ENCODE data around the gene CALD1. TPM values are rescaled to one million over a fixed set of nuclear protein-coding genes. Genes with fewer than 3 reads are reported as not detected.

Gene CALD1
- polyA plus RNA-seq, 4 donors = 3.4 to 70.8 (median 45.3) TPM

- DNase-seq (no peak), FAIRE-seq (no peak)
- 55 to 63% (median 63%) methylated on average over 6 of the region's 6 CpGs for WGBS, 3 donors
- H3K4me3 ChIP-seq (ENCODE audit: low read depth in 1 of 3, low read length in 3 of 3) = no peak overlapping the region
- H3K36me3 ChIP-seq (ENCODE audit: control insufficient read depth in 3 of 3, insufficient read depth in 2 of 3, low read depth in 1 of 3, low read length in 3 of 3) = no peaks in the 10 kb centered on the region
- peak overlapping the region in 2 of 3 donors; percentile 8 to 50 for H3K27ac ChIP-seq (ENCODE audit: low read depth in 1 of 3, low read length in 2 of 3)
- H3K9me3 ChIP-seq (ENCODE audit: control insufficient read depth in 2 of 2, insufficient read depth in 1 of 2, low read depth in 1 of 2, low read length in 1 of 2) = no peaks in the 10 kb centered on the region
- H3K27me3 ChIP-seq (ENCODE audit: control insufficient read depth in 3 of 3, insufficient read depth in 3 of 3, low read length in 3 of 3) = no peaks in the 10 kb centered on the region
- no peaks in the 10 kb centered on the region for H3K4me1 ChIP-seq (ENCODE audit: control insufficient read depth in 3 of 3, insufficient read depth in 2 of 3, low read depth in 1 of 3, low read length in 2 of 3)
Measured at GRCh38 chr7:134836447-134836846, 57.0 kb downstream of the CALD1 start.

GRCh38 chr7:134839298-134839697 lies 59.9 kb downstream of the CALD1 start:
- no peak for FAIRE-seq
- H3K27ac ChIP-seq (ENCODE audit: low read depth in 1 of 3, low read length in 2 of 3) = no peak overlapping the region

GRCh38 chr7:134842062-134842461 lies 62.6 kb downstream of the CALD1 start:
- FAIRE-seq (no peak), DNase-seq (no peak)
- Histone ChIP-seq H3K27ac (ENCODE audit: low read depth in 1 of 3, low read length in 2 of 3) (no peak overlapping the region), H3K36me3 (ENCODE audit: control insufficient read depth in 3 of 3, insufficient read depth in 2 of 3, low read depth in 1 of 3, low read length in 3 of 3) (peaks cover 0 to 2% (median 0%) of the 10 kb centered on the region in 3 donors), H3K4me1 (ENCODE audit: control insufficient read depth in 3 of 3, insufficient read depth in 2 of 3, low read depth in 1 of 3, low read length in 2 of 3) (no peaks in the 10 kb centered on the region), H3K27me3 (ENCODE audit: control insufficient read depth in 3 of 3, insufficient read depth in 3 of 3, low read length in 3 of 3) (no peaks in the 10 kb centered on the region), H3K4me3 (ENCODE audit: low read depth in 1 of 3, low read length in 3 of 3) (no peak overlapping the region), H3K9me3 (ENCODE audit: control insufficient read depth in 2 of 2, insufficient read depth in 1 of 2, low read depth in 1 of 2, low read length in 1 of 2) (no peaks in the 10 kb centered on the region)

More at GRCh38 chr7:134839298-134839697, 59.9 kb downstream of the CALD1 start:
- H3K27me3 ChIP-seq (ENCODE audit: control insufficient read depth in 3 of 3, insufficient read depth in 3 of 3, low read length in 3 of 3) = no peaks in the 10 kb centered on the region
- H3K4me1 ChIP-seq (ENCODE audit: control insufficient read depth in 3 of 3, insufficient read depth in 2 of 3, low read depth in 1 of 3, low read length in 2 of 3) = no peaks in the 10 kb centered on the region
- no peak overlapping the region for H3K4me3 ChIP-seq (ENCODE audit: low read depth in 1 of 3, low read length in 3 of 3)
- H3K36me3 ChIP-seq (ENCODE audit: control insufficient read depth in 3 of 3, insufficient read depth in 2 of 3, low read depth in 1 of 3, low read length in 3 of 3) = no peaks in the 10 kb centered on the region
- no peaks in the 10 kb centered on the region for H3K9me3 ChIP-seq (ENCODE audit: control insufficient read depth in 2 of 2, insufficient read depth in 1 of 2, low read depth in 1 of 2, low read length in 1 of 2)
- no peak for DNase-seq

- Histone ChIP-seq H3K4me1 (ENCODE audit: control insufficient read depth in 3 of 3, insufficient read depth in 2 of 3, low read depth in 1 of 3, low read length in 2 of 3) (no peaks in the 10 kb centered on the region), H3K27me3 (ENCODE audit: control insufficient read depth in 3 of 3, insufficient read depth in 3 of 3, low read length in 3 of 3) (no peaks in the 10 kb centered on the region), H3K27ac (ENCODE audit: low read depth in 1 of 3, low read length in 2 of 3) (no peak overlapping the region), H3K36me3 (ENCODE audit: control insufficient read depth in 3 of 3, insufficient read depth in 2 of 3, low read depth in 1 of 3, low read length in 3 of 3) (peaks cover 0 to 2% (median 0%) of the 10 kb centered on the region in 3 donors), H3K9me3 (ENCODE audit: control insufficient read depth in 2 of 2, insufficient read depth in 1 of 2, low read depth in 1 of 2, low read length in 1 of 2) (no peaks in the 10 kb centered on the region), H3K4me3 (ENCODE audit: low read depth in 1 of 3, low read length in 3 of 3) (no peak overlapping the region)
- no peak for DNase-seq
- FAIRE-seq = no peak
- 67 to 74% (median 70%) methylated on average over 8 of the region's 8 CpGs for WGBS, 3 donors
Measured at GRCh38 chr7:134842886-134843430, 63.5 kb downstream of the CALD1 start.

GRCh38 chr7:134844200-134844599 lies 64.8 kb downstream of the CALD1 start:
- Histone ChIP-seq H3K36me3 (ENCODE audit: control insufficient read depth in 3 of 3, insufficient read depth in 2 of 3, low read depth in 1 of 3, low read length in 3 of 3) (peaks cover 0 to 2% (median 0%) of the 10 kb centered on the region in 3 donors), H3K4me1 (ENCODE audit: control insufficient read depth in 3 of 3, insufficient read depth in 2 of 3, low read depth in 1 of 3, low read length in 2 of 3) (no peaks in the 10 kb centered on the region), H3K27ac (ENCODE audit: low read depth in 1 of 3, low read length in 2 of 3) (no peak overlapping the region), H3K9me3 (ENCODE audit: control insufficient read depth in 2 of 2, insufficient read depth in 1 of 2, low read depth in 1 of 2, low read length in 1 of 2) (no peaks in the 10 kb centered on the region), H3K27me3 (ENCODE audit: control insufficient read depth in 3 of 3, insufficient read depth in 3 of 3, low read length in 3 of 3) (no peaks in the 10 kb centered on the region), H3K4me3 (ENCODE audit: low read depth in 1 of 3, low read length in 3 of 3) (no peak overlapping the region)
- DNase-seq = no peak
- no peak for FAIRE-seq

GRCh38 chr7:134845461-134845860 lies 66.0 kb downstream of the CALD1 start:
- Histone ChIP-seq H3K4me1 (ENCODE audit: control insufficient read depth in 3 of 3, insufficient read depth in 2 of 3, low read depth in 1 of 3, low read length in 2 of 3) (peaks cover 0 to 3% (median 0%) of the 10 kb centered on the region in 3 donors), H3K9me3 (ENCODE audit: control insufficient read depth in 2 of 2, insufficient read depth in 1 of 2, low read depth in 1 of 2, low read length in 1 of 2) (no peaks in the 10 kb centered on the region), H3K27ac (ENCODE audit: low read depth in 1 of 3, low read length in 2 of 3) (no peak overlapping the region), H3K4me3 (ENCODE audit: low read depth in 1 of 3, low read length in 3 of 3) (no peak overlapping the region), H3K27me3 (ENCODE audit: control insufficient read depth in 3 of 3, insufficient read depth in 3 of 3, low read length in 3 of 3) (no peaks in the 10 kb centered on the region), H3K36me3 (ENCODE audit: control insufficient read depth in 3 of 3, insufficient read depth in 2 of 3, low read depth in 1 of 3, low read length in 3 of 3) (peaks cover 0 to 2% (median 0%) of the 10 kb centered on the region in 3 donors)
- DNase-seq = peak; percentile 22 to 40
- WGBS, 3 donors = 54 to 69% (median 59%) methylated on average over 3 of the region's 3 CpGs
- FAIRE-seq = no peak

- Histone ChIP-seq H3K4me3 (ENCODE audit: low read depth in 1 of 3, low read length in 3 of 3) (no peak overlapping the region), H3K4me1 (ENCODE audit: control insufficient read depth in 3 of 3, insufficient read depth in 2 of 3, low read depth in 1 of 3, low read length in 2 of 3) (peaks cover 0 to 3% (median 0%) of the 10 kb centered on the region in 3 donors), H3K27ac (ENCODE audit: low read depth in 1 of 3, low read length in 2 of 3) (peak overlapping the region in 1 of 3 donors; percentile 8), H3K27me3 (ENCODE audit: control insufficient read depth in 3 of 3, insufficient read depth in 3 of 3, low read length in 3 of 3) (no peaks in the 10 kb centered on the region), H3K36me3 (ENCODE audit: control insufficient read depth in 3 of 3, insufficient read depth in 2 of 3, low read depth in 1 of 3, low read length in 3 of 3) (peaks cover 0 to 2% (median 0%) of the 10 kb centered on the region in 3 donors), H3K9me3 (ENCODE audit: control insufficient read depth in 2 of 2, insufficient read depth in 1 of 2, low read depth in 1 of 2, low read length in 1 of 2) (no peaks in the 10 kb centered on the region)
- FAIRE-seq (no peak), DNase-seq (no peak)
- WGBS, 3 donors = 67 to 84% (median 83%) methylated on average over 7 of the region's 7 CpGs
Measured at GRCh38 chr7:134847851-134848588, 68.6 kb downstream of the CALD1 start.

GRCh38 chr7:134850066-134850465 lies 70.6 kb downstream of the CALD1 start:
- Histone ChIP-seq H3K27me3 (ENCODE audit: control insufficient read depth in 3 of 3, insufficient read depth in 3 of 3, low read length in 3 of 3) (no peaks in the 10 kb centered on the region), H3K36me3 (ENCODE audit: control insufficient read depth in 3 of 3, insufficient read depth in 2 of 3, low read depth in 1 of 3, low read length in 3 of 3) (no peaks in the 10 kb centered on the region), H3K4me3 (ENCODE audit: low read depth in 1 of 3, low read length in 3 of 3) (no peak overlapping the region), H3K9me3 (ENCODE audit: control insufficient read depth in 2 of 2, insufficient read depth in 1 of 2, low read depth in 1 of 2, low read length in 1 of 2) (no peaks in the 10 kb centered on the region), H3K4me1 (ENCODE audit: control insufficient read depth in 3 of 3, insufficient read depth in 2 of 3, low read depth in 1 of 3, low read length in 2 of 3) (peaks cover 0 to 3% (median 0%) of the 10 kb centered on the region in 3 donors), H3K27ac (ENCODE audit: low read depth in 1 of 3, low read length in 2 of 3) (no peak overlapping the region)
- WGBS, 3 donors = 52 to 78% (median 64%) methylated on average over 2 of the region's 2 CpGs
- FAIRE-seq (no peak), DNase-seq (no peak)

Measured in small intestine (tissue), 7 donors.